ENCODE data around the gene LCE2A.

Gene LCE2A

DNA sequence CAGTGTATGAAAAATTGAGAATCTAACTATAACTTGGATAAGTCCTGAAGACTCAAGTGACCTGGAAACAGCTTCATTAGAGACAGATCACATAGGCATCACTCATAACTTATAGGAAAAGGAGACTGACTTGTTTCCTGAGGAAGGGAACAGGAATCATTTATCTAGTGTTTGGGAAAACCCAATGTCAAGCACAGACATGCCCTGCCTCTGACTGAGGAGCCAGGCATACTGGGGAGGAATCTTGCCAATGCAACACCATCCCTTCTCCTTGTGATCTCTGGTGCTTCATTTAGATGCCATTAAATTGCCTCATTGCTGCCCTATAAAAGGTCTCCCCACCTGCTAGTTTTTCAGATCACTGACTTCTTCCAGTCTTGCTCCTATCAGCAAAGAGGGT is 20.1 kb downstream of the LCE2A start:
- Mint-ChIP-seq H3K27me3 (peaks cover 15% of the 10 kb centered on the region), H3K9me3 (peaks cover 5% of the 10 kb centered on the region), H3K27ac (no peak overlapping the region), H3K36me3 (peaks cover 1% of the 10 kb centered on the region), H3K4me3 (no peak overlapping the region), H3K4me1 (no peaks in the 10 kb centered on the region)

- Mint-ChIP-seq H3K27me3 (peaks cover 7% of the 10 kb centered on the region), H3K27ac (no peak overlapping the region), H3K36me3 (no peaks in the 10 kb centered on the region), H3K4me1 (no peaks in the 10 kb centered on the region), H3K9me3 (no peaks in the 10 kb centered on the region), H3K4me3 (no peak overlapping the region)
Measured at GRCh38 chr1:152725261-152725660, 27.1 kb downstream of the LCE2A start.

DNA sequence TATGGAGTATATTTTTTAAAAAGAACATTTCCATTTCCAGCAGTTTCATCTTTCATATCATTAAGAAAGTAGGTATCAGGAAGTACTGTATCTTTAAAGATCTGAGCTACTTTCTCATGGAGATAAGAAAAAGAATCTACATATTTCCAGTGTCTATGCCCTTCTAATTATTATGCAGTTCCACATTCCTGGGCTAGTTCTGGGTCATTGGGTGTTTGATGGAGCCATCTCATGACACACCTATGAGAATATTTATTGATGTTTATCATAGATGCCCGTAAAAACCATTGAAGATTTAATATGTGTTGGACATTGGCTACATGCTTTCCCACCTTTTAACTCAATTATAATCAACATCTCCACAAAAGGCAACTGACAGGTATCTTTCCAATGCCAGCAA is 30.8 kb downstream of the LCE2A start:
- no peak overlapping the region for H3K27ac Mint-ChIP-seq
- no peaks in the 10 kb centered on the region for H3K36me3 Mint-ChIP-seq
- no peaks in the 10 kb centered on the region for H3K4me1 Mint-ChIP-seq
- H3K9me3 Mint-ChIP-seq = no peaks in the 10 kb centered on the region
- no peak overlapping the region for H3K4me3 Mint-ChIP-seq
- H3K27me3 Mint-ChIP-seq = peaks cover 7% of the 10 kb centered on the region

- Mint-ChIP-seq H3K36me3 (no peaks in the 10 kb centered on the region), H3K27me3 (peaks cover 23% of the 10 kb centered on the region), H3K4me1 (no peaks in the 10 kb centered on the region), H3K4me3 (no peak overlapping the region), H3K9me3 (no peaks in the 10 kb centered on the region), H3K27ac (no peak overlapping the region)
Measured at GRCh38 chr1:152735648-152736047, 37.5 kb downstream of the LCE2A start.

GRCh38 chr1:152737997-152738396 is 39.9 kb downstream of the LCE2A start:
- Mint-ChIP-seq H3K27ac (no peak overlapping the region), H3K9me3 (no peaks in the 10 kb centered on the region), H3K36me3 (no peaks in the 10 kb centered on the region), H3K27me3 (peaks cover 22% of the 10 kb centered on the region), H3K4me3 (no peak overlapping the region), H3K4me1 (no peaks in the 10 kb centered on the region)

GRCh38 chr1:152739841-152740240 is 41.7 kb downstream of the LCE2A start:
- Mint-ChIP-seq H3K4me3 (no peak overlapping the region), H3K27ac (no peak overlapping the region), H3K4me1 (no peaks in the 10 kb centered on the region), H3K9me3 (no peaks in the 10 kb centered on the region), H3K36me3 (no peaks in the 10 kb centered on the region), H3K27me3 (peaks cover 32% of the 10 kb centered on the region)

DNA sequence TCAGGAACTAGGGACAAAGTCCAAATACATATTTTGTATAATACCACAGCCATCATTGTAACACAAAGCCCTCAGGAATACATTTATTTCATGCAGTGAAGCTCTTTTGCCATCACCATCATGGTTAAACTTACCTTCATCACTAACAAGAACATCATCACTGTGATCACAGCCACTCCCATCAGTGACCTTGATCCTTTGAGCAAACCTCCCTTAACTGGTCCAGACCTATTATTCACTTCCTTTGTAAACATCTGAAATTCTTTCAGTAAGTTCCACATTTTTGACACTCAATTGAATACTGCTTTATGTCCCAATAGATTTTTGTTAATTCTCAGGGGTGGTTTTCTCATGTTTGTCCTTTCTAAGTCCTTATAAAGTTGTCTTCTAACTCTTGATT is 43.5 kb downstream of the LCE2A start:
- Mint-ChIP-seq H3K9me3 (no peaks in the 10 kb centered on the region), H3K36me3 (no peaks in the 10 kb centered on the region), H3K27ac (no peak overlapping the region), H3K4me1 (no peaks in the 10 kb centered on the region), H3K4me3 (no peak overlapping the region), H3K27me3 (peaks cover 23% of the 10 kb centered on the region)

GRCh38 chr1:152743371-152744145 is 45.4 kb downstream of the LCE2A start:
- Mint-ChIP-seq H3K4me1 (no peaks in the 10 kb centered on the region), H3K9me3 (no peaks in the 10 kb centered on the region), H3K27me3 (peaks cover 28% of the 10 kb centered on the region), H3K36me3 (no peaks in the 10 kb centered on the region), H3K4me3 (no peak overlapping the region), H3K27ac (no peak overlapping the region)

DNA sequence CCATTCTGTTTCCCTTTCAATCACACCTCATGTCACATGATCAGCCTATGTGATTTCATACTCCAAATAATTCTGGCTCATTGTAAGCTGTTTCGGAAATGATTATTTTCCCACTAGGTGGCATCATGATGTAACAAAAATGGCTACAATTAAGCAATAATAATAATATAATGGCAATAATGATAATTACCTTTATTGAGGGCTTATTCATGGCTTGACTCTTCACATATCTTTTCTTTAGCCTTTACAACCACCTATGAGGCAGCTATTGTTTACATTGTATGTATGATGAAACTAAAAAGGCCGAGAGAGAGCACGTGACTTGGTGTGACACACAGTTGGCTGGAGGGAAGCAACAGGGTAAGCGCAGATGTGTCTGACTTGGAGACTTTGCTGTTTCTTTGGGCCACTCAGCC is 47.2 kb downstream of the LCE2A start:
- no peaks in the 10 kb centered on the region for H3K36me3 Mint-ChIP-seq
- peaks cover 25% of the 10 kb centered on the region for H3K27me3 Mint-ChIP-seq
- H3K4me3 Mint-ChIP-seq = no peak overlapping the region
- H3K27ac Mint-ChIP-seq = no peak overlapping the region
- no peaks in the 10 kb centered on the region for H3K9me3 Mint-ChIP-seq
- H3K4me1 Mint-ChIP-seq = no peaks in the 10 kb centered on the region

GRCh38 chr1:152745765-152746444 is 47.8 kb downstream of the LCE2A start:
- Mint-ChIP-seq H3K27me3 (peaks cover 28% of the 10 kb centered on the region), H3K36me3 (no peaks in the 10 kb centered on the region), H3K27ac (no peak overlapping the region), H3K4me1 (no peaks in the 10 kb centered on the region), H3K4me3 (no peak overlapping the region), H3K9me3 (no peaks in the 10 kb centered on the region)

GRCh38 chr1:152747831-152748230 is 49.7 kb downstream of the LCE2A start:
- no peaks in the 10 kb centered on the region for H3K36me3 Mint-ChIP-seq

More at GRCh38 chr1:152747831-152748230, 49.7 kb downstream of the LCE2A start:
- peaks cover 26% of the 10 kb centered on the region for H3K27me3 Mint-ChIP-seq
- no peak overlapping the region for H3K4me3 Mint-ChIP-seq
- no peaks in the 10 kb centered on the region for H3K9me3 Mint-ChIP-seq
- H3K27ac Mint-ChIP-seq = no peak overlapping the region
- no peaks in the 10 kb centered on the region for H3K4me1 Mint-ChIP-seq
